ENCODE measurements around the gene PCNX2. TPM values are rescaled to one million over a fixed set of nuclear protein-coding genes. Genes with fewer than 3 reads are reported as not detected.

The PCNX2 gene
- total RNA-seq, 1 experiment from 2014 or later: 18.6 TPM

DNA sequence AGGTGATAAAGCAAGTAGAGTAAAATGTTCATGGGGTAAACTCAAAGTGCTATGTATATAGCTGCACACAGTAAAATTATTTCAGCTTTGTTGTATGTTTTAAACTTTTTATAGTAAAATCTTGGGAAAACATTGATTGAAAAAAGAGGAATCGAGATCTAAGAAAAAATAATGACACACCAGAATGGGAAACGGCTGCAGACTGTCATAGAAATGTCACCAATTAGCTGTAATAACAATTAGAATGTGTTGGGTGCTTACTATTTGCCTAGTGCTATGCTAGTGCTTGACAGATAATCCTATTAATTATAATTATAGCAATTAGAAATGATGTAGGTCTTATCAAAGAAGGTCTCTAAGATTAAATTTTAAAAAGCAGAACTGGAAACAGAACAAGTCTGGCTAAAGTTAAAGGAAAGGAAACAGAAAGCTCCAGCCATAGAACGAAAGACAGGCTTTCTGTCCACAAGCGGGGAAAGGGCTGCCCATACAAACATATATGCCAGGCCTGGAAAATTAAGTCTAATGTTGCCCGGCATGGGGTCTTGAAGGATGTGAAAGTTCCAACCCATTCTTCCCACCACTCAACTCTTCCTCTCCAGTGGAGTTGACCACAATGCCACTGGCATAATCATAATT is 5.0 kb downstream of the PCNX2 start:
- no peak for TF ChIP-seq EZH2 (IDR thresholded peaks at IDR 0.05; ENCODE audit: low read depth)
- TF ChIP-seq, protein P1, sequence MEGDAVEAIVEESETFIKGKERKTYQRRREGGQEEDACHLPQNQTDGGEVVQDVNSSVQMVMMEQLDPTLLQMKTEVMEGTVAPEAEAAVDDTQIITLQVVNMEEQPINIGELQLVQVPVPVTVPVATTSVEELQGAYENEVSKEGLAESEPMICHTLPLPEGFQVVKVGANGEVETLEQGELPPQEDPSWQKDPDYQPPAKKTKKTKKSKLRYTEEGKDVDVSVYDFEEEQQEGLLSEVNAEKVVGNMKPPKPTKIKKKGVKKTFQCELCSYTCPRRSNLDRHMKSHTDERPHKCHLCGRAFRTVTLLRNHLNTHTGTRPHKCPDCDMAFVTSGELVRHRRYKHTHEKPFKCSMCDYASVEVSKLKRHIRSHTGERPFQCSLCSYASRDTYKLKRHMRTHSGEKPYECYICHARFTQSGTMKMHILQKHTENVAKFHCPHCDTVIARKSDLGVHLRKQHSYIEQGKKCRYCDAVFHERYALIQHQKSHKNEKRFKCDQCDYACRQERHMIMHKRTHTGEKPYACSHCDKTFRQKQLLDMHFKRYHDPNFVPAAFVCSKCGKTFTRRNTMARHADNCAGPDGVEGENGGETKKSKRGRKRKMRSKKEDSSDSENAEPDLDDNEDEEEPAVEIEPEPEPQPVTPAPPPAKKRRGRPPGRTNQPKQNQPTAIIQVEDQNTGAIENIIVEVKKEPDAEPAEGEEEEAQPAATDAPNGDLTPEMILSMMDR (conservative IDR thresholded peaks at IDR 0.05): no peak
- CTCF ChIA-PET: interaction anchor here (0.7 kb wide), 1 partner anchor 11 kb away, joined by 5 read pairs; no protein-coding TSS in a partner anchor

DNA sequence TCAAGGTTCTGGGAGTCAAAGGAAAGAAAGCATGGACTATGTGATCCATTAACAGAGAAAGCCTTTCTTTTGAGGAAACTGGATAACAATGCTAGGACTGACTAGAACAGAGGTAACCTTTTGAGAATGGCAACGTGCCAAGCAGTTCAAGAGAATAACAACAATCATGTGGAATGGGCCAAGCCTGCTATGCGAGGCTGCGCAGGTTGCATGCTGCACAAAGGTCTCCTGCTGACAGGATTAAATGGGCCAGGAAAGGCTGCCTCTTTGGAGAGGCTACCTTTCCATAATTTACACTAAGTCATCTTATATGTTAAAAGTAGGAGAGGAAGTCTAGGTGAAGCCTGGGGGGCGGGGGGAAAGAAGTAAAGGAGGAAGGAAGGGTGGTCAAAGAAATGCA is 5.8 kb downstream of the PCNX2 start:
- Histone ChIP-seq H3K4me2 (no peak overlapping the region), H4K20me1 (ENCODE audit: insufficient read depth) (no peaks in the 10 kb centered on the region), H3K36me3 (ENCODE audit: low read depth) (peaks cover 12% of the 10 kb centered on the region; the same call in 1 of the 2 replicates), H3K4me3 (no peak overlapping the region), H3K9me2 (ENCODE audit: insufficient read depth) (no peaks in the 10 kb centered on the region), H3K27ac (no peak overlapping the region), H3K27me3 (ENCODE audit: insufficient read depth, low read depth) (no peaks in the 10 kb centered on the region), H3K4me1 (replicated peaks; ENCODE audit: insufficient read depth) (peaks cover 31% of the 10 kb centered on the region), H3K9me3 (ENCODE audit: insufficient read depth, low read depth) (no peaks in the 10 kb centered on the region), H3F3A (ENCODE audit: insufficient read depth, low read depth) (peaks cover 9% of the 10 kb centered on the region; the same call in 1 of the 2 replicates), H3K79me2 (ENCODE audit: low read depth) (peaks cover 52% of the 10 kb centered on the region), H2AFZ (no peak overlapping the region)
- DNase-seq: no peak
- ChIA-PET CTCF (no interaction called here), POLR2A (ENCODE audit: unreplicated experiment) (no interaction called here)
- intact Hi-C loops (cut with micrococcal nuclease; ENCODE audit: unreplicated experiment): loop anchor here (10.0 kb wide), 1 partner anchor 615 kb away; the partner anchor contains the start of gene SLC35F3
- TF ChIP-seq, protein P1 (conservative IDR thresholded peaks at IDR 0.05): no peak
- TF ChIP-seq EZH2 (IDR thresholded peaks at IDR 0.05; ENCODE audit: low read depth): no peak
- no TSS peak for BruUV-seq (replicated peaks)

More for the DNA sequence above, 5.0 kb downstream of the PCNX2 start:
- Histone ChIP-seq H3K4me2 (no peak overlapping the region), H4K20me1 (ENCODE audit: insufficient read depth) (no peaks in the 10 kb centered on the region), H3K9me3 (ENCODE audit: insufficient read depth, low read depth) (no peaks in the 10 kb centered on the region), H3K36me3 (ENCODE audit: low read depth) (peaks cover 12% of the 10 kb centered on the region; the same call in 1 of the 2 replicates), H3F3A (ENCODE audit: insufficient read depth, low read depth) (peaks cover 15% of the 10 kb centered on the region), H3K79me2 (ENCODE audit: low read depth) (peaks cover 53% of the 10 kb centered on the region), H3K4me3 (no peak overlapping the region), H3K27me3 (ENCODE audit: insufficient read depth, low read depth) (no peaks in the 10 kb centered on the region), H3K27ac (no peak overlapping the region), H3K4me1 (replicated peaks; ENCODE audit: insufficient read depth) (peaks cover 32% of the 10 kb centered on the region), H2AFZ (no peak overlapping the region), H3K9me2 (ENCODE audit: insufficient read depth) (no peaks in the 10 kb centered on the region)
- BruUV-seq (replicated peaks): no TSS peak
- no peak for DNase-seq
- intact Hi-C loops (cut with micrococcal nuclease; ENCODE audit: unreplicated experiment): loop anchor here (10.0 kb wide), 1 partner anchor 614 kb away; the partner anchor contains the start of gene SLC35F3
- POLR2A ChIA-PET (ENCODE audit: unreplicated experiment): no interaction called here

DNA sequence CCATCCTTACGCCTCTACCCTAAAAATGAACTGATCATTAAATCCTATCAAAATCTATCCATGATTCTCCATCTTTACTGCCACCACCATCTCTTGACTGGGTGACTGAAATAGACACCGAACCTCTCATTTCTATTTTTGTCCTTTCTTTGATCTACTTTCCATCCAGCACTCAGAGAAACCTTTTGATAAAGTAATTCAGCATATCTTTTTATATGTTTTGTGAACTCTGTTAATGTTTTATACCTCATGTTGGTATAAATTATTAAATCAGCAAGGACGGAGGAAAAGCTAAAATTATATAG is 13.0 kb downstream of the PCNX2 start:
- no TSS peak for BruUV-seq (replicated peaks)
- CTCF ChIA-PET: no interaction called here

More for the DNA sequence above, 13.0 kb downstream of the PCNX2 start:
- H3K4me3 ChIP-seq: no peak overlapping the region
- no peak overlapping the region for H3K27ac ChIP-seq
- DNase-seq: no peak
- POLR2A ChIA-PET (ENCODE audit: unreplicated experiment): no interaction called here
- no peak overlapping the region for H3K4me2 ChIP-seq
- H4K20me1 ChIP-seq (ENCODE audit: insufficient read depth): no peaks in the 10 kb centered on the region
- no peaks in the 10 kb centered on the region; the same call in 1 of the 2 replicates for H3K9me3 ChIP-seq (ENCODE audit: insufficient read depth, low read depth)
- no peaks in the 10 kb centered on the region for H3K9me2 ChIP-seq (ENCODE audit: insufficient read depth)
- H3K27me3 ChIP-seq (ENCODE audit: insufficient read depth, low read depth): no peaks in the 10 kb centered on the region
- H3K4me1 ChIP-seq (replicated peaks; ENCODE audit: insufficient read depth): no peaks in the 10 kb centered on the region
- H3F3A ChIP-seq (ENCODE audit: insufficient read depth, low read depth): no peaks in the 10 kb centered on the region
- H3K36me3 ChIP-seq (ENCODE audit: low read depth): peaks cover 6% of the 10 kb centered on the region; the same call in 1 of the 2 replicates
- H3K79me2 ChIP-seq (ENCODE audit: low read depth): peaks cover 16% of the 10 kb centered on the region
- H2AFZ ChIP-seq: no peak overlapping the region
- TF ChIP-seq, protein P1 (conservative IDR thresholded peaks at IDR 0.05): no peak
- no peak for TF ChIP-seq EZH2 (IDR thresholded peaks at IDR 0.05; ENCODE audit: low read depth)
- intact Hi-C loops (cut with micrococcal nuclease; ENCODE audit: unreplicated experiment): no loop called here

Measured in PC-9 (cell line).